ENCODE data around the gene TDP2. TPM values are rescaled to one million over a fixed set of nuclear protein-coding genes. Genes with fewer than 3 reads are reported as not detected.
"Not testable (repeated sequence)": the region's sequence is repeated elsewhere in the genome, so short reads cannot be mapped to it uniquely, and the experiment has no call there.

The TDP2 gene
- total and polyA plus RNA-seq, 5 donors from 2014 or later = 43.2 to 68.6 (median 56.9) TPM

- peaks cover 0 to 7% (median 0%) of the 10 kb centered on the region in 7 donors for H3K9me3 Mint-ChIP-seq
Measured at GRCh38 chr6:24667378-24667803, 692 bp upstream of the TDP2 start.

GRCh38 chr6:24666097-24666640 is 530 bp downstream of the TDP2 start:
- peak overlapping the region; percentile 86 for H3K27ac ChIP-seq (ENCODE audit: insufficient read depth, low read length, poor library complexity, severe bottlenecking)
- Mint-ChIP-seq H3K27me3 (no peaks in the 10 kb centered on the region), H3K4me3 (peak overlapping the region; percentile 94 to 100 (median 99)), H3K27ac (peak overlapping the region; percentile 96 to 99 (median 97)), H3K36me3 (peaks cover 34% of the 10 kb centered on the region), H3K9me3 (peaks cover 0 to 7% (median 0%) of the 10 kb centered on the region in 7 donors), H3K4me1 (peaks cover 48 to 77% (median 56%) of the 10 kb centered on the region in 4 donors)
- peak in 1 of 3 donors; percentile 73 for DNase-seq
- H3K27me3 ChIP-seq (ENCODE audit: control insufficient read depth, insufficient read depth, low read length) = no peaks in the 10 kb centered on the region
- peaks cover 0 to 3% of the 10 kb centered on the region in 2 experiments for H3K9me3 ChIP-seq (ENCODE audit: control insufficient read depth in 2 of 2, low read length in 2 of 2)
- peaks cover 28% of the 10 kb centered on the region for H3K36me3 ChIP-seq (ENCODE audit: control insufficient read depth, insufficient read depth, low read length)
- H3K4me3 ChIP-seq (ENCODE audit: low read depth, low read length) = peak overlapping the region; percentile 97
- H3K4me1 ChIP-seq (ENCODE audit: control insufficient read depth, insufficient read depth, low read length, poor library complexity, severe bottlenecking) = peaks cover 43% of the 10 kb centered on the region
- ATAC-seq (ENCODE audit: low read depth in 2 of 2) = peak; percentile 32 to 38

More at GRCh38 chr6:24667378-24667803, 692 bp upstream of the TDP2 start:
- H3K36me3 Mint-ChIP-seq = peaks cover 23% of the 10 kb centered on the region
- DNase-seq (peak in 1 of 3 donors; percentile 34), ATAC-seq (ENCODE audit: low read depth in 2 of 2) (no peak)
- Histone ChIP-seq H3K4me3 (ENCODE audit: low read depth, low read length) (peak overlapping the region; percentile 97), H3K27ac (ENCODE audit: insufficient read depth, low read length, poor library complexity, severe bottlenecking) (peak overlapping the region; percentile 86), H3K9me3 (ENCODE audit: control insufficient read depth in 2 of 2, low read length in 2 of 2) (peaks cover 0 to 3% of the 10 kb centered on the region in 2 experiments), H3K27me3 (ENCODE audit: control insufficient read depth, insufficient read depth, low read length) (no peaks in the 10 kb centered on the region), H3K36me3 (ENCODE audit: control insufficient read depth, insufficient read depth, low read length) (peaks cover 20% of the 10 kb centered on the region), H3K4me1 (ENCODE audit: control insufficient read depth, insufficient read depth, low read length, poor library complexity, severe bottlenecking) (peaks cover 43% of the 10 kb centered on the region)
- H3K27ac Mint-ChIP-seq = peak overlapping the region; percentile 96 to 99 (median 97)
- H3K4me1 Mint-ChIP-seq = peaks cover 41 to 65% (median 47%) of the 10 kb centered on the region in 4 donors
- no peaks in the 10 kb centered on the region for H3K27me3 Mint-ChIP-seq
- peak overlapping the region; percentile 94 to 100 (median 99) for H3K4me3 Mint-ChIP-seq

GRCh38 chr6:24664046-24664987 is 2.4 kb downstream of the TDP2 start:
- H3K4me1 Mint-ChIP-seq = peaks cover 47 to 92% (median 70%) of the 10 kb centered on the region in 4 donors
- ATAC-seq (ENCODE audit: low read depth in 2 of 2) (no peak), DNase-seq (no peak)
- peaks cover 36% of the 10 kb centered on the region for H3K36me3 Mint-ChIP-seq
- H3K27me3 Mint-ChIP-seq = no peaks in the 10 kb centered on the region
- Histone ChIP-seq H3K4me1 (ENCODE audit: control insufficient read depth, insufficient read depth, low read length, poor library complexity, severe bottlenecking) (peaks cover 44% of the 10 kb centered on the region), H3K27ac (ENCODE audit: insufficient read depth, low read length, poor library complexity, severe bottlenecking) (peak overlapping the region; percentile 86), H3K4me3 (ENCODE audit: low read depth, low read length) (peak overlapping the region; percentile 97), H3K9me3 (ENCODE audit: control insufficient read depth in 2 of 2, low read length in 2 of 2) (no peaks in the 10 kb centered on the region), H3K27me3 (ENCODE audit: control insufficient read depth, insufficient read depth, low read length) (no peaks in the 10 kb centered on the region), H3K36me3 (ENCODE audit: control insufficient read depth, insufficient read depth, low read length) (peaks cover 30% of the 10 kb centered on the region)
- peaks cover 0 to 2% (median 0%) of the 10 kb centered on the region in 7 donors for H3K9me3 Mint-ChIP-seq
- H3K4me3 Mint-ChIP-seq = peak overlapping the region; percentile 94 to 100 (median 99)
- peak overlapping the region; percentile 4 to 97 (median 17) for H3K27ac Mint-ChIP-seq

GRCh38 chr6:24663189-24663588 is 3.5 kb downstream of the TDP2 start:
- H3K9me3 ChIP-seq (ENCODE audit: control insufficient read depth in 2 of 2, low read length in 2 of 2) = no peaks in the 10 kb centered on the region
- H3K4me1 ChIP-seq (ENCODE audit: control insufficient read depth, insufficient read depth, low read length, poor library complexity, severe bottlenecking) = peaks cover 45% of the 10 kb centered on the region
- H3K4me3 ChIP-seq (ENCODE audit: low read depth, low read length) = no peak overlapping the region
- H3K36me3 Mint-ChIP-seq = peaks cover 41% of the 10 kb centered on the region
- no peaks in the 10 kb centered on the region for H3K27me3 ChIP-seq (ENCODE audit: control insufficient read depth, insufficient read depth, low read length)
- H3K4me3 Mint-ChIP-seq = peak overlapping the region in 2 of 4 donors; percentile 32 to 99
- H3K4me1 Mint-ChIP-seq = peaks cover 47 to 92% (median 76%) of the 10 kb centered on the region in 4 donors
- DNase-seq = no peak
- no peak for ATAC-seq (ENCODE audit: low read depth in 2 of 2)
- no peaks in the 10 kb centered on the region for H3K27me3 Mint-ChIP-seq
- H3K27ac Mint-ChIP-seq = no peak overlapping the region
- no peaks in the 10 kb centered on the region for H3K9me3 Mint-ChIP-seq
- peaks cover 37% of the 10 kb centered on the region for H3K36me3 ChIP-seq (ENCODE audit: control insufficient read depth, insufficient read depth, low read length)
- no peak overlapping the region for H3K27ac ChIP-seq (ENCODE audit: insufficient read depth, low read length, poor library complexity, severe bottlenecking)

GRCh38 chr6:24662236-24662635 is 4.5 kb downstream of the TDP2 start:
- Mint-ChIP-seq H3K27ac (peak overlapping the region in 1 of 3 donors; percentile 71), H3K4me1 (peaks cover 43 to 91% (median 76%) of the 10 kb centered on the region in 4 donors), H3K9me3 (no peaks in the 10 kb centered on the region), H3K36me3 (peaks cover 46% of the 10 kb centered on the region), H3K4me3 (peak overlapping the region in 1 of 4 donors; percentile 34), H3K27me3 (no peaks in the 10 kb centered on the region)
- Histone ChIP-seq H3K4me3 (ENCODE audit: low read depth, low read length) (no peak overlapping the region), H3K36me3 (ENCODE audit: control insufficient read depth, insufficient read depth, low read length) (peaks cover 42% of the 10 kb centered on the region), H3K4me1 (ENCODE audit: control insufficient read depth, insufficient read depth, low read length, poor library complexity, severe bottlenecking) (peaks cover 35% of the 10 kb centered on the region), H3K27ac (ENCODE audit: insufficient read depth, low read length, poor library complexity, severe bottlenecking) (no peak overlapping the region), H3K9me3 (ENCODE audit: control insufficient read depth in 2 of 2, low read length in 2 of 2) (no peaks in the 10 kb centered on the region), H3K27me3 (ENCODE audit: control insufficient read depth, insufficient read depth, low read length) (no peaks in the 10 kb centered on the region)
- ATAC-seq (ENCODE audit: low read depth in 2 of 2) (no peak), DNase-seq (no peak)

GRCh38 chr6:24661759-24662158 is 4.9 kb downstream of the TDP2 start:
- H3K9me3 ChIP-seq (ENCODE audit: control insufficient read depth in 2 of 2, low read length in 2 of 2); H3K27me3 ChIP-seq (ENCODE audit: control insufficient read depth, insufficient read depth, low read length); H3K9me3 Mint-ChIP-seq; H3K27ac ChIP-seq (ENCODE audit: insufficient read depth, low read length, poor library complexity, severe bottlenecking); H3K27me3 Mint-ChIP-seq; DNase-seq; H3K27ac Mint-ChIP-seq; H3K4me3 ChIP-seq (ENCODE audit: low read depth, low read length); ATAC-seq (ENCODE audit: low read depth in 2 of 2): not testable (repeated sequence)
- peaks cover 45% of the 10 kb centered on the region for H3K36me3 ChIP-seq (ENCODE audit: control insufficient read depth, insufficient read depth, low read length)
- Mint-ChIP-seq H3K4me1 (peaks cover 44 to 89% (median 76%) of the 10 kb centered on the region in 4 donors), H3K36me3 (peaks cover 46% of the 10 kb centered on the region), H3K4me3 (peak overlapping the region in 1 of 4 donors; percentile 34)
- peaks cover 35% of the 10 kb centered on the region for H3K4me1 ChIP-seq (ENCODE audit: control insufficient read depth, insufficient read depth, low read length, poor library complexity, severe bottlenecking)

GRCh38 chr6:24660105-24660504 is 6.6 kb downstream of the TDP2 start:
- peaks cover 59% of the 10 kb centered on the region for H3K36me3 Mint-ChIP-seq
- H3K27ac ChIP-seq (ENCODE audit: insufficient read depth, low read length, poor library complexity, severe bottlenecking) = no peak overlapping the region
- no peak overlapping the region for H3K4me3 ChIP-seq (ENCODE audit: low read depth, low read length)
- no peaks in the 10 kb centered on the region for H3K9me3 ChIP-seq (ENCODE audit: control insufficient read depth in 2 of 2, low read length in 2 of 2)
- peaks cover 51% of the 10 kb centered on the region for H3K36me3 ChIP-seq (ENCODE audit: control insufficient read depth, insufficient read depth, low read length)
- no peak for ATAC-seq (ENCODE audit: low read depth in 2 of 2)
- H3K4me1 Mint-ChIP-seq = peaks cover 37 to 88% (median 81%) of the 10 kb centered on the region in 4 donors
- H3K27ac Mint-ChIP-seq = no peak overlapping the region
- H3K4me3 Mint-ChIP-seq = no peak overlapping the region
- H3K27me3 Mint-ChIP-seq = no peaks in the 10 kb centered on the region
- H3K9me3 Mint-ChIP-seq = no peaks in the 10 kb centered on the region
- H3K27me3 ChIP-seq (ENCODE audit: control insufficient read depth, insufficient read depth, low read length) = no peaks in the 10 kb centered on the region
- no peak for DNase-seq
- H3K4me1 ChIP-seq (ENCODE audit: control insufficient read depth, insufficient read depth, low read length, poor library complexity, severe bottlenecking) = peaks cover 24% of the 10 kb centered on the region
